ENCODE data around the gene PDGFD.

The PDGFD gene

DNA sequence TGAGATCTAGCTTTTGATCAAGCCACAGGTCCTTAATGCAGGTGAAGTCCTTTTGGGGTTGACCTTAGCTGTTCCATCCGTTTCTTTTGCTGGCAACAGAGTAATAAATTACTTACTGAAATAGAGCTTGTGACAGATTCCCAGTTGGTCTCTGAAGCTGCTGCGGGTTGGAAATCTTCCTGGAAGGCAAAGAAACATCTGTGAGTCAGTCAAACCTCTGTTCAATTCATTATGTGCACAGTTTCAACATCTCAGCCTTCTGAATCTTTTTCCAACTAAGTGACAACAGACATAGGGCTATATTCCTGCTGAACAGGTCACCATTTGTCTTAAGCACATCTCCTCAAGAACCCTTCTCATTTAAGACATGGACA lies 216.4 kb downstream of the PDGFD start:
- no peak for DNase-seq

DNA sequence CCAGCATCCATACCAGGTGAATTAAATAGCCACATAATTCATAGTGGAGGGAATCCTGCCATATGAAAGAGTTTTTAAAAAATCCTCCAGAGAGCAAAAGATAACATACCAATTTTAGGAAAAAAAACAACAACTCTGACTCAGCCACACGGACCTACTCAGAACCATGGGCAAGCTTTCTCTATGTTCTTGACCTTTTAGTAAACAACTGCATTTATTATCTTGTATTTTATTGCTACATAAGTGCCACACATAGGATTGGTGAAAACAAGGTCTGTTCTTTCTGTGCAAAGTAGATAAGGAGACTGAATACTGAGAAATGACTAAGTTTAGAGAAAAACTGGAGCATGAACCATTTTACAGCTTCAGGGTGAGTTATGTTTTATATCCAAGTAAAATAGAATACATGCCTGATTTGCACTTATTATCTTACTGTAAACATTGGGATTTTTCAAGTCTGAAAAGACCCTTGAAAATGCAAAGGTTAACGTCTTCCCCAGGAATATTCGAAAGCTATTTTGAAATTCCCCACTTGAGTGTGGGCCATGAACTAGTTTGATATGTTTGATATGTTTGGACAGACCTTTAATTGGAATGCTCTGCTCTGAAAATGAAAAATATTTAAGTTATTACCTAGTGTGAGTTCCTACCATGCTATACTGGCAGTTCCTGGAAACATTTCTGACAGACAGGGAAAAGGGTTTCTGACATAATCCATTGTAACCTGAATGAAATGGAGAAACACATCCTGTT lies 217.0 kb downstream of the PDGFD start:
- DNase-seq: no peak

DNA sequence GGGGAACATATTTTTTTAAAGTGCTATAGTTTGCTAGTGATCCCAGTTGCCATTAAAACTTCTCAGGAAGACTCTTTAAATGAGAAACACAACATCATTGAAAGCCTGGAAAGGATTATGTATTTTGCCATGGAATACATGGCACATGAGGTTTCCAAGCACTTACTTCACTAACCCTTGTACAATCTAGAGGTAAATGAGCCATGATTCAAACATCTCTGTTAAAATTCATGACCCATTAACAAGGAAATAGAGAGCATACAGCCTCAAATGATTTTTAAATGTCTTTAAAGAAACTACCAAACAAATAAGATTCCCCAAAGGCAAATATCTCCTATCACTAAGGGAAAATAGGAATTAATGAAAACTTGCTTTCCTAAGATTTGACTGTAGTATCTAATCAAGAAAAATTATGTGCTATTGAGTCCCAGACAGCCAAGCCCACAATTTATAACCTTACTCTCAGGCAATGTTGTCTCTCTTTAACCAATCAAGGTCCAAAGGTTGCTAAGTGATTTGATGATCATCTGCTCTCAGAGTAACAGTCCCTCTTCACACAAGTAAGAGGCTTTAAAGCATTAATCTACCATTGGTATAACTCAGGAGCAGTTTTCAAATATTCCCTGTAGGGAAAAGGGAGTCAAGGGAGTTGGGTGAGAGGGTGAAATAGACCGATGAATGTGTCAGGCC lies 219.6 kb downstream of the PDGFD start:
- DNase-seq: no peak

DNA sequence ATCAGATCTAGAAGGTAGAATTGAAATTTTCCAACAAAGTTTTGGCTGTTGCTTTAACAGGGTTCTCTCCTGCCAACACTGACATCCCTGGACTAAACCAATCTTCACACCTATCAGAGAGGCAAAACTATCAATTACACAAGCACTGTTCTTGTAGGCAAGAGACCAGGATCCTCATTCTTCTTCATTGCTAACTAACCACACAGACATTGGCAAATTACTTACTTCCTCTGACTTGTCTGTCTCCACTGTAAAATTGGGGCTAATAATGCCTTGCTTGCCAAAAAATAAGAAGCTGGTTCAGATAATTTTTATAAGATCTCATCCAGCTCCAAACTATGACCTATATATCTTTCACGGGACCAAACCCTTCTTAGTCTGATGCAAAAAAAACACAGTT lies 221.3 kb downstream of the PDGFD start:
- no peak for DNase-seq

DNA sequence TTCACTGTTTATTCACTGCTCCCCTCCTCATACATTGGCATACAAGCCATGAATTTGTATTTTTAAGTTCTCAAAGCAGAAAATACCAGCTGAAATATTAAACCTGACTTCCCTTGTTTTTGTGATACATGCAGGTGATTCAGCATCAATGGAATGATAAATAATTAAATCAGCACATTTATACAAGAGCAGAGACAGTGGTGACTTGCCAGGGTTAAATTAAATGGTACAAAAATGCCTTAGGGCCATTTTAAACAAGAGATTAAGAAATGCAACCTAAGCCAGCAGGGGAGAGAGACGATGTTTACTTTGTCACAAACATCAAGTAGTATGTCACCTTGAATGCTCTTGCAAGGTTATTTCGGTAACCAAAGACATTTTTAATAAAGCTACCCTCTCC lies 223.4 kb downstream of the PDGFD start:
- no peak for DNase-seq

DNA sequence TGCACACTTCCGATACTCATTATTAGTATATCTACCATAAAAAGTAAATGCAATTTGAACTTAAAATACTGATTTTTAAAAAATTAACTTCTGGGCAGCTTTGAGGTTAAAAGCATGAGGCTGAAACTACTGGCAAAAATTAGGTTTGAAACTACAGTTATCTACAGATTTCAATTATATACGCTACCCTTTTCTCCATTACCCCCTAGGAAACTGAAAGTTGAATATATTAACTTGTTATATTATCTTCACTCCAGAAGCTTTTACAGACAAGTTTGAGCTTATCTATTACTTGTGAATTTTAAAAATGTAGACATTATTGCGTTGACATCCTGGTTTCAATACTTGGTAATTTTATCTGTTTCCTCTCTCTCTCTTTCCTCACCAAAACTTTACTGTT lies 224.3 kb downstream of the PDGFD start:
- DNase-seq: no peak

DNA sequence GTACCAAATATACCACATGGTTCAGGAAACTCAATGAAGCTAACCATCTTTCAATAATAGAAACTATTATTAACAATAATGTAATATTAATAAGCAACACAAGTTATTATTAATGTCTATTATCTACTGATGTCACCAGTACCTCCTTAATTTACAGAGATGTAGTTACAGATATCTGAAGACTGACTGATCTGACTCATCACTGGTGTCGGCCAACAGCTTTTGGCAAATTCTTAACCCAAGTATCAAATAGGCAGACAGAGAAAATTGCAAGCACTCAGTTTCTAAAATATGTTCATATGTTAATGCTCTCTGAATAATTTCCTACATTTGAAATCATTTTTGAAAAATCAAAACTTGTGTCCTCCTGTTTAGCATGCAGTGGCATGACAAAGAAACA lies 227.9 kb downstream of the PDGFD start:
- no peak for DNase-seq

DNA sequence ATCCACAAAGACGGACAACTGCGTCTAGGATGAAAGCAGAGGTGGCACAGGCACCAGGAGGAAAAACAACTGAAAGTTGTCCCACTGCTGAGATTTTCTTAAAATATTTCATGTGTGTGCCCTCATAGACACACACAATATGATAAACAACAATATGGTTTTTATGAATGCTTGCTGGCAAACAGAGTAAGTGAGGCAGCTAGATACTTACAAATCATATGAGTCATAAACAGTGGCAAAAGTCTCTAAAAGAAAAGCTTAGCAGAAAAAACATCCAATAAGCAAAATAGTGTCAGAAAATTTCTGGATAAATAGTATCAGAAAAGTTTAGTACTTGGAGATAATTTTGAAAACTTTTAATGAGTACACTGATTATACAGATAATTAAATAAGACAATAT lies 228.7 kb downstream of the PDGFD start:
- DNase-seq: no peak

DNA sequence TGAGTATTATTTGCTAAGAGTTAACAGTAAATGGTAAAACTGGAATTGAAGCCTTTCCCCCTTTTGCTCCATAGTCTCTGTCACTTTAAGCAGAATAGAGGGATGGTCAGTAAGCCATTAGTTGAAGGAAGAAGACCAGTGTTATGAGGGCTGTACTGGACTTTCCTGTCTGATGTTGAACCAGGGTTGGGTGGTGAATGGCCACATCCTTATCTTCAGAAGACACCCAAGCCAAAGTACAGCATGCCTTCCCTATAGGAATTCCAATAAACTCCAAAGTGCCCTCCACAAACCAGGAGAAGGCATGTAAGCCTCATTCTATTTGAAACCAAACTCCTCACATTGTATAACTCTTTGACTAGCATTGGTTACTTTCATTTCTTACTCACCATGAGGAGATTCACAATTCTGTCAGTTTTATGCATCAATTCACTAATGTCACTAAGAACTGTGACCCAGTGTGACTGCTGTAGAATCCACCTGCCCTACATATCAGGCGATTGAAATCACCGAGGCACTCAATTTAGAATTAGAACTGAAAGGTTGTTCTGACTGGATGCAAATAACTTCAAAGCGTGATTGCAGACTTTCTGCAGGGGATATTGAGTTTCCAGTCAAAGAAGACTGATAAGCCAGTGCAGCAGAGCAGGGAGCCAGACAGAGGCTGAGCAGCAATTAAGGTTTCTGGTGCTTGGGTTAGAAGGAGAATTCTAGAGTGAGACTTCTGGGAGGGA lies 234.6 kb downstream of the PDGFD start:
- no peak for DNase-seq

DNA sequence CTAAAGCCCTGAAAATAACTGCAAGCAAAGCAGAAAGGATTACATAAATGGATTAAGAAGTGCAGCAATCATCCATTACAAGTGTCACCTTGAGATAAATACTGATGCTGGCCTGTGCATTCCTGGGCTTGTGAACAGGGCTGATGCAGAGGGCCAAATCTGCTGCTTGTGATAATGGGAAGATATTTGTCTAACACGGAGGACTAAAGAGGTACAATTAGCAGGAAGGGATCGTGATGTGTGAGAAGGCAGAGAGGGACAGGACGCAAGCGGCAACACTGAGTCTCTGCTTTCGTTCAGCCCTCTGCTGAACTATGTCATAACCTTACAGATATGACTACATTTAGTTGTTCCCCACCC lies 235.2 kb downstream of the PDGFD start:
- no peak for DNase-seq

DNA sequence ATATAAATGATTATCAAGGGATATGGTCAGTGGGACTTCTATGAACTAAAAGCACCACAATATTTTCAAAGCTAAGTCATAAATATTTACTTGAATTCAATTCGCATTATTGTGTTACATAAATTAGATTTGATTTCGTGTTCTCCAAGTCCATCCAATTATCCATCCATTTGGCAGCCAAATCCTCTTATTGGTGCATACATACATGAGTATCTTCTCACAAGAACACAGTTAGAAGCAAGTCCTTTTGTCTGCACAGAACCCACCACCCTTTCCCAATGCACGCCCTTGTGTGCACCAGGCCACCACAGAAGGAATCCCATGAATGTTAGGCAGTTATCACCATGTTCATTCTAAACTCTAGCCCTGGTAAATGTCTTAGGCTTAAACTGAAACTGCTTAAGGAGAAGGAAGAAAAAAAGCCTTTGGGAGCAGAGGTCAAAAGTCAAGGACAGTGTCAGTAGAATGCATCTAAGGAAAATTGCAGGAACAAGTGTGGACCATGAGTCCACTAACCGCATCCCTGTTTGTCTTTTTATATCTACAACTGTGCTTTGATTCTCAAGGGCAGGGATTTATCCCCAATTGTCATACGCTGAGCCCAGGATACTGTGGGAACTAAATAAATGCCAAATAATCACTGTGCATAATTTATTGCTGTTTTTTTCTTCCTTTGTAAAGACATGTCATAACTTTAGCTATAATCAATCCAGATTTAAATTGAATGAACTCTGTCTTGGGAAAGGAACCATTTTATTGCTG lies 235.7 kb downstream of the PDGFD start:
- DNase-seq: no peak

DNA sequence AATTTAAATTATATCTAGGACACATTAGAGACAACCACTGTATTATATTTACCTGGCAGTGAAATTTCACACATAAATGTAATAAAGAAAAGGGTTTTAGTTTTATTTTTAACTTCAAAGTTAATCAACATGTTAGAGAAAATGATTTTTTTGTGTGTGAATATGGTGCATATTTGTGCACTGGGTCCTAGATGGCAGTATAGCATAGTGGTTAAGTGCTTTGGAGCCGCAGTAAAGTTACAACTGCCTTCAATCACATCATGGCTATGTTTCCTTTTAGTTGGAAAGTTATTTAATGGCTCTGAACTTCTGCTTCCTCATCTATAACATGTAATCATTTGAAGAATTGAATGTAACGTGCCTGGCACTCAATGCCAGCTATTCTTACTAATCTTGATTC lies 236.4 kb downstream of the PDGFD start:
- no peak for DNase-seq

DNA sequence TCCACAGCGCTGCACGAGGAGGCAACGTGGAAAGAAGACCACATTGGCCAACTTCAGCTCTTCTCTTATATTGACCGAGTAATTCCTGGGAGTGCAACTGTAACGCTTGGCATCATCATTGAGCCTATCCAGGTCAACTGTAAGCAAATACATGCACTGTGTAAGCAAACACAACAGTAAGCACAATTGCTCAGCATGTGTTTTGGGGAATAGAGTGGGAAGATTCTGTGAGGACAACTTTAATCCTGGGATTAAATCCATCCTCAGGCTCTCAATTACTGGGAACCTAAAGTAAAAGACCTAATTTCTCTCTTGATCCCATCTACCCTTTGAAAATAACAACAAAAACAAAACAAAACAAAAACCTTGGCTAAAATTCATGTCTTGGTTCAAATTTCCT lies 237.0 kb downstream of the PDGFD start:
- DNase-seq: no peak

DNA sequence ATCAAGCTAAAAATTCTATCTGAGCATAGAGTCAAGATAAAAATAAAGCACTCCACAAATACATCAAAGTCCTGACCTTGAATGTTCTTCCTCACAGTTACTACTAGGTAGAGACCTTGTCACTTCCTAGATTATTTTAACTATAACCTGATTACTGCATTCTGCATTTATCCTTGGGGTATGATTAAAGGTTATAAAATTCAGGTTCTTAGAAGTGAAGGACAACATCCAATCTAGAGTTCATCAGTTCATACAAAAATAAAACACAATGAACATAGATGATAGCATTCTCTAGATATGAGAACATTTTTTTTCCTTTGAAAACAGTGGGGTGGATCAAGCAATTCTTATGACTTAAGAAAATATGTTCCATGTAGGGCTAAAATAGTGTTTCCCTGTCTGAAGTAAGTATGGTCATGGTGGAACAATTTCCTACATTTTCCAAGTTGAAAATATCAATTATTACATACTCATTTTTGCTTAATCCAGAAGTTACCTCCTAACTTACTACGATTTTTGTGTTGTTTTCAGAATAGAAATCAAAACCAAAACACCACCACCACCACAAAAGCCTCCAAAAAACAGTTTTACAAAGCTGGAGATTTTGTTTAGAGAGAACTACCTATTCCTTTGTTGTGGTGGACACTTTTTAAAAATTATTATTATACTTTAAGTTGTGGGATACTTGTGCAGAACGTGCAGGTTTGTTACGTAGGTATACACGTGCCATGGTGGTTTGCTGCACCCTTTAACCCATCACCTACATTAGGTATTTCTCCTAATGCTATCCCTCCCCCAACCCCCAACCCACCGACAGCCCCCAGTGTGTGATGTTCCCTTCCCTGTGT lies 239.6 kb downstream of the PDGFD start:
- no peak for DNase-seq

DNA sequence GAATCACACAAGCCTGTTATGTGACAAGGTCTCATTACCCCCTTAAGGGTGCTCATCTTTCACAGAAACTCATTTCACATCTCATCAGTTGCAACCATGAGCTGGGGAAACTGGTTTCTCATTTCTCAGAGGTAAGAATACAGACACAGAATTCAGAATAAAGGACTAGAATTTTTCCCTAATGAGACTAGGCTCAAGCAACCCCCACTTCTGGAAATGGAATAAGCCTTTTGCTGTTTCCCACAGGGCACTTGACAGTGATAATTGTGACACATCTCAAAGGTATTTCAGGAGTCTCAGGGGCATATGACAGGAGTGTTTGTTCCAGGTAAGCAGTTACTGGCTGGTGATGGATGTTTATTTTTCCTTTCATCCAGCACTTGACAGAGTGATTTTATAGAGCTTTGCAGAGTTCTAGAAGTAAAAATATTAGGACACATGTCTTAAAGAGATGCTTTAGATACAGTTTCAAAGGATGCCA lies 240.5 kb downstream of the PDGFD start:
- DNase-seq: no peak

DNA sequence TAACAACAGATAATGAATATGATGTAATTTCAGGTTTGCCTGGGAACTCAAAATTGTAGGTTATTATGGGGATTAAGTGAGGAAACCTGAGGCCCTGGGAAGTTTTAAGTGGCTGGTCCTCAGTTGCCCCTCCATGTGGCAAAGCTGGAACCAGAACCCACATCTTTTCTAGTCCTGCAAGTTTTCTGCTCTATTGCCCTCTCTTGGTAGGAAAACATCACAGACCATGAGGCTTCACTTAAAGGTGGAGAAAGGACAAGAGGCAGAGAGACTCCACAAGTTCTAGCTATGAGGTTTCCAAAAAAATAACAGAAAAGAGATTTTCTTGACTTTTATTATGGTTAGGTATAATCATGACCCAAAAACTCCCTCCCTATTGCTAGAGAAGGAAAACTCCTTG lies 243.0 kb downstream of the PDGFD start:
- peak in 1 of 2 experiments; percentile 22 for DNase-seq

DNA sequence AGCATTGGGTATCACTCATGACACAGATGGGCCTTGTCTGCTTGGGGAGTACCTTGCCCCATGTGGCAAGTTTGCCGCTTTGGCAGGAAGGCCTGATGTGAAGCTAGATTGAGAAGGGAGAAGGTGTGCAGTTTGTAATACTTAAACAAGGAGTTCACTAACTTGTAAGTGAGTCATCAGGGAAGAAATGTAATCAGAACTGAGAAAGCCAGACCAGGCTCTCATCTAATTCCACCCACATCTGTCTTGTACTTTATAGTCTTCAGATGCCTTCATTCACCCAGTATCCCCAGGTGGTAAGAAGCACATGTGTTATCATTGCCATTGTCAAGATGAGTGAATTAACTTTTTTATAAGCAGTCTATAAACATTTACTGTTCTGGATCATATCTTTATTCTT lies 243.5 kb downstream of the PDGFD start:
- no peak for DNase-seq

DNA sequence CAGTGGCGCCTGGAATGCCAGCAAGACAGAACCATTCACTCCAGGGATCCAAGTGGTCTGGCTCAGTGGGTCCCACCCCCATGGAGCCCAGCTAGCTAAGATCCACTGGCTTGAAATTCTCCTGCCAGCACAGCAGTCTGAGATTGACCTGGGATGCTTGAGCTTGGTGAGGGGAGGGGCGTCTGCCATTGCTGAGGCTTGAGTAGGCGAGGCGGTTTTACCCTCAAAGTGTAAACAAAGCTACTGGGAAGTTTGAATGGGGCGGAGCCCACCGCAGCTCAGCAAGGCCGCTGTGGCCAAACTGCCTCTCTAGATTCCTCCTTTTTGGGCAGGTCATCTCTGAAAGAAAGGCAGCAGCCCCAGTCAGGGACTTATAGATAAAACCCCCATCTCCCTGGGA lies 253.2 kb downstream of the PDGFD start:
- no peak for DNase-seq

DNA sequence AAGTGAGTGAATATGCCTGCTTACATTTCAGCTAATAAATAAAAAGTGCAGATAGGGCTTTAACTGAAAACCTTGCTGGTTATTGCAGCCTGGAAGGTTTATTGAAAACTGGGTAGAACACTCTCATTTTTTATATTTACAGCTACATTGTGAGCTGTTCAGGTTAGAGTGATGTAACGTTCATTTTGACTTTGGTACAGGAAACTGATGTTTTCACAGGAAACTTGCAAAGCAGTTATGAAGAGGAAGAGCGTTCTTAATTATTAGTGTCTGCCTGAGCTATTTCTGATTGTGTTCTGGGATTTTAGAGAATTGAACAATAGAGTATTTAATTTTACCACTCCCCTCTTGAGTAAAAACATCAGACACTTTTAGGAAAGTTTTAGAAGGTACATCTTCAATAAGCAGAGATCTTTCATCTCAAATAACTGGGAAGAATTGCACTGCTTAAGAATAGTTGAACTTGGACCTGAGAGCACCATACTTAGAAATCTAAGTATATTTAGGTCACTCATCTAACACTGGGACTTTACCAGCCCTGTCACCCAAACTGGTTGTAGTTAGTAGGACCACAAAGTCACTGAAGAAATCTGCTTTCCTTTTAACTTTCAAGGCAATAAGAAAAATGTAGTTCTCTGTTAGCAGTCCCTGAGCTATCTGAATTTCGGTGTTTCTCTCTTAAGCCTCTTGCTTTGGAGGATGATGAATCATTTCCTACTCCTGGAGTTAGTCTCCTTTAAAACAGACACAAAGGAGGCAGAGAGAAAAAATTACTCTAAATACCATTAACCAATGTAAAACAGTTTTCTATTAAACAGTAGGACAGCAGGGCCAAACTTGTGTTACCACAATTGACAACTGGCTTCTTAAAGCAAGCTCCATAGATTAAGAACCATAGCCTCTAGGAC lies 256.1 kb downstream of the PDGFD start:
- DNase-seq: no peak

DNA sequence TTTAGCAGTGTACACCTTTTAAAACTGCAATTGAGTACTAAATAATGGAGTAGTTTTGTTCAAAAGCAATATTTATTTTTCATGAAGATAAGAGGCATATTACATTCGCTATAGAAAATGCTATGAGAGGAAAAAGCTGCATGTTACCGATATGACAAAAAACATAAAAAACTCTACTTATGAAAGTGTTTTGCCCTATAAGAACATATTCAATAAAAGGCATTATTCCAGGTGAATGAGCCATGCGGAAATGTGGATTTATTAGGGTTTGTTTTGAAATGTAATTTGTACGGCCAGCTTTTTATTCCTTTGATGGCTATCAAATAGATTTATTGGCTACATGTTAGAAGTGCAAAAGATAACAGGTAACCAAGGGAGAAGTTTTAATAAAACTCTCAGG lies 256.8 kb downstream of the PDGFD start:
- DNase-seq: no peak

DNA sequence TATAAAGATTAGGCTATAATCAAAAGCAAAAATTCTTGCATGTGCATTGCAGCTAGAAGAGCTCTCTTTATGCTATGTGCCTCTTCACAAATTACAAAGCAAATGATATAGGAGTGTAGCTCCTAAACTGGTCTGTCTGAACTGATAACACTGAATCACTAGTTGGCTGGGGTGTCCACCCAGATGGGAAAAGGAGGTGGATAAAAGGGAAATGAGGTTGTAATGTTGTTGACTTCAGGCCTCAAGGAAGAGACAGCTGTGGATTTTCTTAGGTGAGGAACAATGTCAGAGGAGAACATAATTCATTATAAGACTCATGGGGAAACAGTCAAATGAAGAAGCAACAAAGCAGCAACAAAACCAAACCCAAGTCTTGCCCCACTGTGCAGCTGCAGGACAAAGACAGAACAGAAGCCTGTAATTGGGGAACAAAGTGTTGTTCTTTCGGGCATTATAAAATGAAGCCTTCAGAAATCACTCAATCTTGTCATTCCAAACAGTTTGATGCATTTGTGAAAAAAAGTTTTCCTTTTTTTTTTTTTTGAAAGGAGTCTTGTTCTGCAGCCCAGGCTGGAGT lies 257.6 kb downstream of the PDGFD start:
- no peak for DNase-seq
